NCI-H524 treated with DMSO at 0.1 percent for 48 hours (cell line): ENCODE measurements around the gene C5.

Source experiments
- DNase-seq: peaks from one replicate; lab custom pipeline; 2025; lab: John Stamatoyannopoulos, UW

The C5 gene

DNA sequence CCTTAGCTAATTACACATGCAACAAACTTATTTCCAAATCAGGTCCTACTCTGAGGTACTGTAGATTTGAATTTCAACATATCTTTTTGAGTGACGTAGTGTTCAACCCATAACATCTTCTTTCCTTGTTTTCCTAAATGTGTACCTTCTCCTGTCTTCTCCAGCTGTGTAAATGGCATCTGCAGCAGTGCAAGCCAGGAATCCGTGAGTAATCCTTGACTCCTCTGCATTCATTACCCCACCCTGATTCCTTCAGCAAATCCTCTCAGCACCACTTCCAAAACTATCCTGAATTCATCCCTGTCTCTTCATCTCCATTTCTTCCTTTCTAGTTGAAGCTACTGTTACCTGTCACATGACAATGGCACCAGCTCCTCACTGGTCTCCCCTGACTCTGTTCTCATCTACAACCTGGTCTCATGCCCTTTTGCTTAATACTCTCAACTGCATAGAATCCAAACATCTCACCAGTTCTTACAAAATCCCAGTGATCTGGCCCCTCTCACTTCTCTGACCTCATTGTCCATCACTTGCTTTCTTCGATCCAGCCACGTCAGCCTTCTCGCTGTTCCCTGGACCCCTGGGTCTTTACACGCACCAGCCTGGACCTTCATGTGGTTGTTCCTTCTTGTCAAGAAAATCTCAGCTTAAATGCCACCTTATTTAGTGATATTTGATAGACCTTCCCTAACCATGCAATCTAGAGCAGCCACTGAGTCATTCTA is 108.9 kb downstream of the C5 start:
- DNase-seq: no peak

DNA sequence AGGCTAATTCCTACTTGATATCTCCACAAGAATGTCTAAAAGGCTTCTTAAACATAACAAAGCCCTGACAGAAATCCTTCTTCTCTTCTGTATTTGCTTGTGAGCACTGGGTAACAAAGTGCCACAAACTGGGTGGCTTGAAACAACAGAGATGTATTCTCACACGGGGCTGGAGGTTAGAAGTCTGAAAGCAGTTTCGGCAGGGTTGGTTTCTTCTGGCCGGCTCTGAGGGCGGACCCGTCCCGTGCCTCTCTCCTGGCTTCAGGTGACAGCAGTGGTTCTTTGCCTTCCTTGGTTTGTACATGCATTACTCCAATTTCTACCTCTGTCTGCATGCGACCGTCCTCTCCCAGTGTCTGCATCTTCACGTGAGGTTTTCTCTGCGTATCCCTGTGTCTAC is 109.5 kb downstream of the C5 start:
- DNase-seq: no peak

GRCh38 chr9:120938851-120939250 is 111.2 kb downstream of the C5 start:
- no peak for DNase-seq

GRCh38 chr9:120937596-120937995 is 112.5 kb downstream of the C5 start:
- DNase-seq: no peak

DNA sequence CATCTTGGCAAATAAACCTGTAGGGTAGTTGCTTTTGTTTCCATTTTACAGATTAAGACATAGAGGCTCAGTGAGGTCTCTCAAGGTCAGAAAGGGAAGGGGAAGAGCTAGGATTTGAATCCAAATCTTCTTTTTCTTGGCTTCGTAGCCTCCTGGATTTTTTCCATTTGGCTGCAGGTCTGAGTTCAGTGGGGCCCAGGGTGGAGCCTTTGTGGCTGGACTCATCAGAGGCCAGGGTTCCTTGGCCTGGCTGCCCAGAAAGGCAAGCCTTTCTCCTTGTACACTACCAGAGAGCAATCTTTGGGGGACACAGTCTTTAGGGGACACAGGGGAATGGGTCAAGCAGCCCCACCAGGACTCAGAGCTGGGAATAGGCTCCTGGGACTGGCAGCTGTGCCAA is 112.9 kb downstream of the C5 start:
- DNase-seq: no peak

GRCh38 chr9:120936764-120937122 is 113.3 kb downstream of the C5 start:
- no peak for DNase-seq

- peak; percentile 51 for DNase-seq
Measured at GRCh38 chr9:120936011-120936763, 113.9 kb downstream of the C5 start.

DNA sequence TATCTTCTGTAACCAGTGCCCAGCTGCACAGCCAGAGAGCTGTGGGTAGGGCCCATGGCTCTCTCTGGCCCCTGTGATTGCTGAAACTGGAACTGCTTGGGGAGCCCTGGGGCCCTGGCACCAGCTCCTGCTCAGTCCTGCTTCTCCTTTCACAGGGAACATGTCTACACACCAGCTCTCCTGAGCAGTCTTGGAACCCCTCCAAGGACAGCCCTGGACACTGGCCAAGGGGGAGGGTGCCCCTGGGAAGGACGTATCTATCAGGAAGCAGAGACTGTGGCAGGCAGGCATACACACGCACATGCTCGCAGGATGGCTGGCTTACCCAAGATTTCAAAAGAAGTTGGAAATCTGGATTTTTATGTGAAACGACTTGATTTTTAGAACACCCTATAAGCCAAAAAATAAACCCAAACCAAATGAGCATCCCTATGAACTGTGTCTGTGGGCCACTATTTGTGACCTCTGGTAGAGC is 114.7 kb downstream of the C5 start:
- DNase-seq: peak; percentile 2

GRCh38 chr9:120934281-120934680 is 115.8 kb downstream of the C5 start:
- no peak for DNase-seq

GRCh38 chr9:120933310-120934055 is 116.6 kb downstream of the C5 start:
- no peak for DNase-seq

DNA sequence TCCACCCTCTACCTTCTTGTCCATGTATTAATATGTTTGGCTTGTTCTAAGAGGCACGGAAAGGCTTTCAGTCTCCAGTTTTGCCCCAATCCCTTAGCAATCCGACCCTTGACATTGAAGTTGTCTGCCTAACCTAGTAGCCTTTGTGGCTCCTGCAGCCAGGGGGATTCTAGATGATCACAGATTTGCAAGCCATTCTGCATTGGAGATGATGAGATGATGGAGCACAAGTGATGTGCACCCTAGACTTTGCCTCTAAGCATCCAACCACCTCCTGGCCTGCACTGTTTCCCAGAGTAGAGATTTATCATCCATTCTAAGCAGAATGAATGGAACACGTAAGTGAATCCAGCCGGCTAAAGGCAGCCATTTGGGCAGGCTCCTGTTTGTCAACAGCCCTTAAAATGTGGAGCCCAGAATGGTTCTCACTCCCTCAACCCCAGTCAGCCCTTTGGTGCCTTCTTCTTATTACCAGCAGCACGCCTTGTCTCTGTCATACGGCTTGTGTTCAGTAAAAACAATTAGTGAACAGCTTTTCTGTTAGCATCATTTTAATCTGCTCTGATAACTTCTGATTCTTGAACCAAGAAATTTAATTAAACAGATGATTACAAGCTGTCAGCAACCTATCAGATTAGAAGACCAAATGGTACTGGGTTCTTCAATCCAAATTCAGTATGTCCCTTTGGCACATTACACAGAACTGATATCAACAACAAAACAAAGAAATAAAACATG is 117.8 kb downstream of the C5 start:
- no peak for DNase-seq

DNA sequence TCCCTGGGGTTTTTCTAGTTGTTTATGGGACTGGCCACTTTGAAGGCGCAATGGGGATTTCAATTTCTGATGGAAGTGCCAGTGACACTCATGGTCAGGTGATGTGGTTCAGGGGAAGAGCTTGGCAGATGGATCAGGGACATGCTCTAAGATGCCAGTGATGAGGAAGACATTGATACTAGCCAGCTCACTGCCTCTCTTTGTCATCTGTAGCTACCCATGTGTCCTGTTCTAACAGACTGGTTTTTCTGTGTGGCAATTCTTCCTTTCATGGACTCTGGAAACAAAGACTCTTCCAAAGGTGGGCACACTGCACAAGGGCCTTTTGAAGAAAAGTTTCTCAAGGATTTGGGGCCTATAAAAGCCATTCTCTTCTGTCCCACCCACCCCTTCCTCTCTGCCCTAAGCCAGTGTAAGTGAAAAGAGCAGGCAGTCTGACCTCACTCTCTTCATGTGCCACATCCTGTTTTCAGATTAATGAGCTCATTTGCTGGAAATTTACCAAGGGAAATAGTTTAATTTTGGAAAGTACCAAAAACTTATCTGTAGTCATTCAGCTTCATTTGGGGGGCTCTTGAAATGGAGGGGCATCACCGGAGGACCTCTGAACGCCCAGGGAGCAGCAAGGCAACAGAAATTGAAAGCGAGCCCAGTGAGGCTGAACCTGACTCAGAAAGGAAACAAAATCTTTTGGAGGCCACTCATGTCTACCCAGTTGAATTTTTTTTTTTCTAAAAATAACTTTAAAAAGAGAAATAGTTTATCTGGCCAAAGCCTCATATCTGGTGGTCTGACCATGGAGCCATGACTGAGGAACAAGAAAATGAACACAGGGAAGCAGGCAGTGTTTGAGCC is 118.6 kb downstream of the C5 start:
- no peak for DNase-seq

- no peak for DNase-seq
Measured at GRCh38 chr9:120929229-120929791, 120.8 kb downstream of the C5 start.

- DNase-seq: no peak
Measured at GRCh38 chr9:120928483-120929228, 121.4 kb downstream of the C5 start.

DNA sequence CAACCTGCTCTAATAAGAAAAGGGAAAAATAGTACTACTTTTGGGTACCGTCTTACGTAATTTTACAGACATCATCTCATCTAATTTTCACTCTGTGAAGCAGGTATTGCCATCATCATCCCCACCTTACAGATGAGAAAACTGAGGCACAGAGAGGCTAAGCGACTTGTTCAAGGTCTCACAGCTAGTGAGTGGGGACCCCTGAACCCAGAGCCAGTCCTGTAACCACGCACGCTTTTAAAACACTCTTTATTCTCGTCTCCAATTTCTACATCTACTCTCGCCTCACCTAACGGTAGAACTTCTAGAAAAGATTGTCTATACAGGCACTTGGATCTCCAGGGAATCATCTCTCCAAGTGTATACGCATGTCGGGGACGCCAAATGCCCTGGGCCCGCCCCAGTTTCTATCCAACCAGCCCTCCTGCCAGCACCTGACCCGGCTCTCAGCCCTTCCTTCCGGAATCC is 122.0 kb downstream of the C5 start:
- DNase-seq: no peak

GRCh38 chr9:120927269-120928014 is 122.6 kb downstream of the C5 start:
- no peak for DNase-seq

DNA sequence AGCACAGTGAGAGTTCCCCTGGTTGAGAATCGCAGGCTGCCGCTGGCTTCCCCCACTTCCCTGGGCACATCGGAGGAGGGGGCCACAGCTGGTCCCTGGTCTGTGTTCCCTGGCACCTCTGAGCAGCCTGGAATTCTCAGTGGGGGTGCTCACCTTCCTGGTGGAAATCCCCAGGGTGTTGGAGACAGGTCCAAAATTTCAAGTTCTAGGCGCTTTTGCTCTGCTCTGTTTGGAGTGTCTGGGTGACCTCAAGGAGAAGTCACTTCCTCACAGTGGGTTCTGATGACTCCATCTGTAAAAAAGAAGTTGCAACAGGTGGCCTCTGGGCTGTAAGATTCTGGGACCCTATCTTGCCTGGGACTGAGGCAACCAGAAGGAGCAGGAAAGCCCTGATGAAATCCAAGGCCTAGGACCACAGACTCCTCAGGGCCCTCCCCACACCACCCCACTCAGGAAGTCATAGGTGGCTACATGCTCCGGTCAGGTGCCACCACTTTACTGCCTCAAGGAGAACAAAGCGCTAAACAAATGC is 123.6 kb downstream of the C5 start, which contains the start of gene TRAF1:
Gene TRAF1 (minus strand): TSS at position 400 of the 532 bp plus-strand sequence. CDS start 721 bp downstream, outside the sequence.
- no peak for DNase-seq

- DNase-seq: no peak
Measured at GRCh38 chr9:120925535-120926396, 124.3 kb downstream of the C5 start.
